ENCODE results near the gene MCUR1.

DNA sequence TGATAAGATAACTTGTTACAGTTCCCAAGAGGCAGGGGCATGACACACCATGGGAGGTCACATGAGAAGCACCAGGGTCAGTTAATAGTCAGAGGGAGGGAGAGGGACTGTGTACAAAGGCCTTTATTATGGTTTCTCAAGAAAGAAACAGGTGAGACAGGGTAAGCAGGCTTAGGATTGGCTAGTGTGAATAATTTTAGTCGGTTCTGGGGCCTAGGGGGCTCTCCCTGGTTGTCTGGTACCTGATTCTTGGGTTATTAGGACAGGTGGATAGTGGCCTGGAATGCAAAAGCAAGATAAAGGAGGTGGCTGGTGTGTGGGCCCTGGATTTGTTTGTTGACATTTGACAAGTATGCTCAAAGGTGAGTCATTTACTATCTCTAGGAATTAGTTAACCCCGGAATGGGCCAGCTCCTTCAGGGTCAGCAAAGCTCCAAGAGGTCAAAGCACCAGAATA, 49.4 kb upstream of the MCUR1 start:
- no peak for TF ChIP-seq ZFP36 (IDR thresholded peaks at IDR 0.05; ENCODE audit: low read depth, low read length, partially characterized antibody)
- TF ChIP-seq RFX5 (IDR thresholded peaks at IDR 0.05; ENCODE audit: low read depth, low read length), result no peak
- TF ChIP-seq MTA3 (IDR thresholded peaks at IDR 0.05; ENCODE audit: borderline replicate concordance), result no peak
- no peak for TF ChIP-seq ZNF431 (CRISPR knock-in tag; IDR thresholded peaks at IDR 0.05)

Measured in K562 (cell line).